Fibroblast of lung (primary cell): Measurements from ENCODE around the gene PANK4. TPM values are rescaled to one million over a fixed set of nuclear protein-coding genes. Genes with fewer than 3 reads are reported as not detected.

Experiments used
- DNase-seq, 2 donors: peaks; one replicate each; pipeline versions ENCODE4 v3.0.0 to v3.0.0-alpha.2; 2010; ENCODE audit warnings: low read depth in 2 of 2
- H2AFZ ChIP-seq: 2 replicates; pipeline ENCODE4 v1.5.1; 2012; ENCODE audit warnings: low read length, control low read depth, inconsistent platforms
- H3K27ac ChIP-seq: 2 replicates; pipeline ENCODE4 v1.5.1; 2011; ENCODE audit warnings: low read length, control low read depth; ENCODE audit not compliant: insufficient read depth
- H3K27me3 ChIP-seq: 2 replicates; pipeline ENCODE4 v1.5.1; 2011; ENCODE audit warnings: mild to moderate bottlenecking, low read length; ENCODE audit not compliant: control insufficient read depth, insufficient read depth
- H3K36me3 ChIP-seq: 2 replicates; pipeline ENCODE4 v1.5.1; 2011; ENCODE audit warnings: low read length; ENCODE audit not compliant: control insufficient read depth, insufficient read depth
- H3K4me1 ChIP-seq: 2 replicates; pipeline ENCODE4 v1.5.1; 2011; ENCODE audit warnings: low read length; ENCODE audit not compliant: control insufficient read depth, insufficient read depth; ENCODE audit errors: extremely low read depth
- H3K4me2 ChIP-seq: 2 replicates; pipeline ENCODE4 v1.5.1; 2011; ENCODE audit warnings: low read length, control low read depth; ENCODE audit not compliant: insufficient read depth; ENCODE audit errors: extremely low read depth
- H3K4me3 ChIP-seq, 4 experiments: fragments of 200-600 bp in 1 of 4; sonication (generic) in 1 of 4; replicated peaks in 1 of 4; 2 replicates each; pipeline ENCODE4 v1.5.1; 2011 to 2016; ENCODE audit warnings: low read length in 4 of 4, low read depth in 3 of 4, mild to moderate bottlenecking in 3 of 4, control low read depth in 2 of 4, inconsistent platforms in 1 of 4, mixed read lengths in 1 of 4; ENCODE audit not compliant: insufficient read depth in 1 of 4; ENCODE audit errors: control extremely low read depth in 1 of 4
- H3K79me2 ChIP-seq: 2 replicates; pipeline ENCODE4 v1.5.1; 2012; ENCODE audit warnings: mild to moderate bottlenecking, low read length, inconsistent platforms; ENCODE audit not compliant: control insufficient read depth, insufficient read depth
- H3K9ac ChIP-seq: 2 replicates; pipeline ENCODE4 v1.5.1; 2011; ENCODE audit warnings: mild to moderate bottlenecking, low read length, control low read depth; ENCODE audit not compliant: insufficient read depth
- H3K9me3 ChIP-seq: 2 replicates; pipeline ENCODE4 v1.5.1; 2012; ENCODE audit warnings: low read depth, low read length; ENCODE audit not compliant: control insufficient read depth, insufficient read depth
- H4K20me1 ChIP-seq: 2 replicates; pipeline ENCODE4 v1.5.1; 2011; ENCODE audit warnings: low read length; ENCODE audit not compliant: control insufficient read depth, insufficient read depth; ENCODE audit errors: extremely low read depth
- EZH2 ChIP-seq: IDR thresholded peaks from 2 replicates; pipeline ENCODE4 v1.5.1; 2012; ENCODE audit warnings: low read length, control low read depth, mild to moderate bottlenecking; ENCODE audit errors: missing control alignments
- polyA plus RNA-seq, 2 donors: library from polyadenylated mRNA; depleted of rRNA in 1 of 2; stranded (reverse) in 1 of 2; unstranded in 1 of 2; fragments of >200 nt; gene quantifications; 2 replicates each; pipeline ENCODE4 v1.2.1, GENCODE V29; 2011 to 2012; ENCODE audit warnings: missing spikeins in 1 of 2
- total RNA-seq: library from RNA; depleted of rRNA; stranded (reverse); fragments of >200 nt; gene quantifications from 2 replicates; pipeline ENCODE4 v1.2.1, GENCODE V29; 2014
- TF ChIP-seq, protein P1 (sequence below), 2 donors: IDR thresholded peaks in 1 of 2; conservative IDR thresholded peaks in 1 of 2; 1 replicate in 1 of 2; 2 replicates in 1 of 2; pipeline ENCODE4 v1.5.1; 2011 to 2012; ENCODE audit warnings: low read length in 2 of 2, control low read depth in 1 of 2, inconsistent platforms in 1 of 2, low read depth in 1 of 2, mild to moderate bottlenecking in 1 of 2

PANK4 gene
- total and polyA plus RNA-seq, 2 donors (not counting 1 experiment from before 2014, with no cell fraction given): 8.5 to 17.0 TPM

GRCh38 chr1:2480236-2480985 is 46.0 kb downstream of the PANK4 start:
- no peak overlapping the region for H3K27ac ChIP-seq
- TF ChIP-seq, protein P1, sequence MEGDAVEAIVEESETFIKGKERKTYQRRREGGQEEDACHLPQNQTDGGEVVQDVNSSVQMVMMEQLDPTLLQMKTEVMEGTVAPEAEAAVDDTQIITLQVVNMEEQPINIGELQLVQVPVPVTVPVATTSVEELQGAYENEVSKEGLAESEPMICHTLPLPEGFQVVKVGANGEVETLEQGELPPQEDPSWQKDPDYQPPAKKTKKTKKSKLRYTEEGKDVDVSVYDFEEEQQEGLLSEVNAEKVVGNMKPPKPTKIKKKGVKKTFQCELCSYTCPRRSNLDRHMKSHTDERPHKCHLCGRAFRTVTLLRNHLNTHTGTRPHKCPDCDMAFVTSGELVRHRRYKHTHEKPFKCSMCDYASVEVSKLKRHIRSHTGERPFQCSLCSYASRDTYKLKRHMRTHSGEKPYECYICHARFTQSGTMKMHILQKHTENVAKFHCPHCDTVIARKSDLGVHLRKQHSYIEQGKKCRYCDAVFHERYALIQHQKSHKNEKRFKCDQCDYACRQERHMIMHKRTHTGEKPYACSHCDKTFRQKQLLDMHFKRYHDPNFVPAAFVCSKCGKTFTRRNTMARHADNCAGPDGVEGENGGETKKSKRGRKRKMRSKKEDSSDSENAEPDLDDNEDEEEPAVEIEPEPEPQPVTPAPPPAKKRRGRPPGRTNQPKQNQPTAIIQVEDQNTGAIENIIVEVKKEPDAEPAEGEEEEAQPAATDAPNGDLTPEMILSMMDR (conservative IDR thresholded peaks at IDR 0.05 in 1 of 2, IDR thresholded peaks at IDR 0.05 in 1 of 2; ENCODE audit: low read depth in 1 of 2, low read length in 2 of 2): no peak
- no peak for TF ChIP-seq EZH2
- no peak for DNase-seq

GRCh38 chr1:2479618-2480017 is 46.8 kb downstream of the PANK4 start:
- TF ChIP-seq, protein P1 (conservative IDR thresholded peaks at IDR 0.05 in 1 of 2, IDR thresholded peaks at IDR 0.05 in 1 of 2; ENCODE audit: low read depth in 1 of 2, low read length in 2 of 2): no peak
- TF ChIP-seq EZH2: no peak
- Histone ChIP-seq H3K79me2 (no peaks in the 10 kb centered on the region), H4K20me1 (no peaks in the 10 kb centered on the region), H3K27ac (no peak overlapping the region), H3K9ac (no peak overlapping the region), H3K36me3 (no peaks in the 10 kb centered on the region), H3K4me2 (no peak overlapping the region), H3K9me3 (no peaks in the 10 kb centered on the region), H3K4me3 (no peak overlapping the region), H3K27me3 (no peaks in the 10 kb centered on the region), H3K4me1 (no peaks in the 10 kb centered on the region), H2AFZ (no peak overlapping the region)
- DNase-seq: no peak

More at GRCh38 chr1:2480236-2480985, 46.0 kb downstream of the PANK4 start:
- Histone ChIP-seq H3K9me3 (no peaks in the 10 kb centered on the region), H3K4me1 (no peaks in the 10 kb centered on the region), H3K4me3 (no peak overlapping the region), H2AFZ (no peak overlapping the region), H3K9ac (no peak overlapping the region), H3K36me3 (no peaks in the 10 kb centered on the region), H3K27me3 (no peaks in the 10 kb centered on the region), H4K20me1 (no peaks in the 10 kb centered on the region), H3K4me2 (no peak overlapping the region), H3K79me2 (no peaks in the 10 kb centered on the region)

DNA sequence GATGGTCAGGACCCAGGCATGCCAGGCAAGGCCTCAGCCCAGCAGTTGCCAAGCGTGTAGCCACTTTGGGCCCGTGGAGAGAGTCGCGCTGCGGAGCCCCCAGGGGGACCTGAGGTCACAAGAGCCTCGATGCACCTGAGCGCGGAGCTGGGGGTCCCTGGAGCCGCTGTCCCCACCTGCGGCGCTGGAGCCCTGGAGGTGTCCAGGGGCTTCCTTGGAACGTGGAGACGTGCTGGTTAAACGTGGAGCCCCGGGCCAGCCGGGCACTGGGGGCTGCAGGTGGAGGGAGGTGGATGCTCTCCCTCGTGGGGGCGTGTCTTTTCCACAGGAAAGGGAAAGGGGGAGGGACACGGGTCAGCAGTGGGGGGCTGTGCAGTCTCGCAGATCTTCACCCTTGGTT is 47.2 kb downstream of the PANK4 start:
- no peak for DNase-seq
- Histone ChIP-seq H3K79me2 (no peaks in the 10 kb centered on the region), H3K4me2 (no peak overlapping the region), H3K4me1 (no peaks in the 10 kb centered on the region), H3K36me3 (no peaks in the 10 kb centered on the region), H3K27ac (no peak overlapping the region), H3K9me3 (no peaks in the 10 kb centered on the region), H4K20me1 (no peaks in the 10 kb centered on the region), H3K27me3 (no peaks in the 10 kb centered on the region), H3K9ac (no peak overlapping the region), H2AFZ (no peak overlapping the region), H3K4me3 (no peak overlapping the region)
- no peak for TF ChIP-seq EZH2
- TF ChIP-seq, protein P1 (conservative IDR thresholded peaks at IDR 0.05 in 1 of 2, IDR thresholded peaks at IDR 0.05 in 1 of 2; ENCODE audit: low read depth in 1 of 2, low read length in 2 of 2): no peak
